ENCODE data around the gene GRID1.

DNA sequence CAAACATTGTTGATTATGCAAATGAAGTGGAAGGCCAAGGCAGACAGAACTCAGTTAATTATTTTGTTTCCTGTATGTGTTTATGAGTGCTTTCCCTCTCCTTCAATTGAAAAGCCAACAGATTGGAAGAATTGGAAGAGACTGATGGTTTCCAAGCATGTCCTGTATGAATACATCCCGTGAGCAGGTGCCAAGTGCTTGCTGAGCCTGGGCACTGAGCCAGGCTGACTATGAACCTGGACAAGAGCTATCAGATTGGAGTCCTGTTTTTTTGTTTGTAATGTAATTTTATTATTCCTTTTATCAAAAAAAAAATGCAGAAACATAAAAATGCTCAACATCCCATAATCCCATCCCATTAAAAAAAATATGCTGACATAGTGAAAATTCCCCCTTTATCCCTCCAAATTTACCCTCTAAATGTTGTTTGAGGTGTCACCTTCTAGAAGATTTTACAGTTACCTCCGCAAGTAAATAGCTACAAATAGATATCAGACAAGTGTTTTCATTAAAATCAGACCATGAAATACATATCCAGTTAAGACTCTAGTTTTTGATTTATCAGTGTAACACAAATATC, 449.5 kb downstream of the GRID1 start:
- TF ChIP-seq POLR2A (IDR thresholded peaks at IDR 0.05; ENCODE audit: low read depth, low read length) (no peak), POLR2AphosphoS5 (IDR thresholded peaks at IDR 0.05; ENCODE audit: low read depth, low read length) (no peak), SPI1 (IDR thresholded peaks at IDR 0.05; ENCODE audit: low read depth, low read length) (no peak), TAF1 (IDR thresholded peaks at IDR 0.05; ENCODE audit: low read depth, low read length) (no peak), PAX5 (IDR thresholded peaks at IDR 0.05; ENCODE audit: insufficient read depth, low read length, severe bottlenecking) (no peak), POU2F2 (IDR thresholded peaks at IDR 0.05; ENCODE audit: low read depth, low read length) (no peak)

Data from GM12891 (cell line).